Body of pancreas (tissue), 4 donors: ENCODE measurements around the gene LAMA2.

ENCODE experiments used
- CTCF ChIP-seq, 7 experiments: fragments of 450-650 bp in 4 of 7; fragments of 200-600 bp in 3 of 7; sonication (generic) in 3 of 7; IDR thresholded peaks; one replicate each; pipeline ENCODE4 v1.5.1; 2016 to 2019; ENCODE audit warnings: antibody characterized with exemption in 7 of 7
- POLR2A ChIP-seq, 3 donors: fragments of 450-650 bp; IDR thresholded peaks; one replicate each; pipeline ENCODE4 v1.6.1; 2016; ENCODE audit warnings: antibody characterized with exemption in 3 of 3, mild to moderate bottlenecking in 2 of 3

GRCh38 chr6:129492260-129492659, 609.3 kb downstream of the LAMA2 start:
- TF ChIP-seq CTCF (IDR thresholded peaks at IDR 0.05) (no peak), POLR2A (IDR thresholded peaks at IDR 0.05) (no peak)
